Activated B cell treated with CpG ODN at 0.5 μM for 24 hours (primary cell): ENCODE results near the gene TERT. TPM values are rescaled to one million over a fixed set of nuclear protein-coding genes. Genes with fewer than 3 reads are reported as not detected.

Experiments
- ATAC-seq: fragments of 200-7000 bp; cut with Tn5 transposase; one replicate; pipeline ENCODE4 v1.10.0; 2021; ENCODE audit warnings: low read depth, mild to moderate bottlenecking, moderate library complexity
- CTCF ChIA-PET: fragments of 350-600 bp; sonication (Branson Sonifier 250); formaldehyde crosslinking; loops from one replicate; lab custom pipeline; 2021; ENCODE audit warnings: antibody characterized with exemption; lab: Charles Lee
- POLR2A ChIA-PET: fragments of 350-600 bp; sonication (Branson Sonifier 250); formaldehyde crosslinking; loops from one replicate; lab custom pipeline; 2021; ENCODE audit warnings: antibody characterized with exemption; lab: Charles Lee
- DNase-seq: peaks from one replicate; pipeline ENCODE4 v3.0.0; 2022
- H3K27ac Mint-ChIP-seq: one replicate; pipeline ENCODE4 v1.8.0; 2020; ENCODE audit warnings: mixed read lengths
- H3K27me3 Mint-ChIP-seq: one replicate; pipeline ENCODE4 v1.8.0; 2021; ENCODE audit warnings: mixed read lengths
- H3K36me3 Mint-ChIP-seq: one replicate; pipeline ENCODE4 v1.8.0; 2021; ENCODE audit warnings: low read depth, mixed read lengths
- H3K4me1 Mint-ChIP-seq: one replicate; pipeline ENCODE4 v1.8.0; 2021; ENCODE audit warnings: mixed read lengths
- H3K4me3 Mint-ChIP-seq: one replicate; pipeline ENCODE4 v1.8.0; 2020; ENCODE audit warnings: mild to moderate bottlenecking, mixed read lengths
- H3K9me3 Mint-ChIP-seq: one replicate; pipeline ENCODE4 v1.8.0; 2020; ENCODE audit warnings: mixed read lengths
- intact Hi-C: fragments of 100-400 bp; cut with micrococcal nuclease; formaldehyde crosslinking; loops from one replicate; pipeline ENCODE4 v1.15.1; 2024
- total RNA-seq: library from RNA; stranded (reverse); gene quantifications from 2 replicates; pipeline ENCODE4 v1.2.3, GENCODE V29; 2022
- TF ChIP-seq, protein P1 (sequence below): fragments of 200-600 bp; IDR thresholded peaks from one replicate; pipeline ENCODE4 v1.8.0; 2022; ENCODE audit warnings: antibody characterized with exemption, mild to moderate bottlenecking

The TERT gene
- total RNA-seq, 1 donor from 2014 or later: 0.35 TPM

GRCh38 chr5:1222621-1223277 lies 72.1 kb downstream of the TERT start:
- ChIA-PET CTCF (no interaction called here), POLR2A (no interaction called here)
- no peaks in the 10 kb centered on the region for H3K36me3 Mint-ChIP-seq
- TF ChIP-seq, protein P1, sequence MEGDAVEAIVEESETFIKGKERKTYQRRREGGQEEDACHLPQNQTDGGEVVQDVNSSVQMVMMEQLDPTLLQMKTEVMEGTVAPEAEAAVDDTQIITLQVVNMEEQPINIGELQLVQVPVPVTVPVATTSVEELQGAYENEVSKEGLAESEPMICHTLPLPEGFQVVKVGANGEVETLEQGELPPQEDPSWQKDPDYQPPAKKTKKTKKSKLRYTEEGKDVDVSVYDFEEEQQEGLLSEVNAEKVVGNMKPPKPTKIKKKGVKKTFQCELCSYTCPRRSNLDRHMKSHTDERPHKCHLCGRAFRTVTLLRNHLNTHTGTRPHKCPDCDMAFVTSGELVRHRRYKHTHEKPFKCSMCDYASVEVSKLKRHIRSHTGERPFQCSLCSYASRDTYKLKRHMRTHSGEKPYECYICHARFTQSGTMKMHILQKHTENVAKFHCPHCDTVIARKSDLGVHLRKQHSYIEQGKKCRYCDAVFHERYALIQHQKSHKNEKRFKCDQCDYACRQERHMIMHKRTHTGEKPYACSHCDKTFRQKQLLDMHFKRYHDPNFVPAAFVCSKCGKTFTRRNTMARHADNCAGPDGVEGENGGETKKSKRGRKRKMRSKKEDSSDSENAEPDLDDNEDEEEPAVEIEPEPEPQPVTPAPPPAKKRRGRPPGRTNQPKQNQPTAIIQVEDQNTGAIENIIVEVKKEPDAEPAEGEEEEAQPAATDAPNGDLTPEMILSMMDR: no peak
- H3K27ac Mint-ChIP-seq: no peak overlapping the region
- no peaks in the 10 kb centered on the region for H3K9me3 Mint-ChIP-seq
- intact Hi-C loops: no loop called here
- no peaks in the 10 kb centered on the region for H3K4me1 Mint-ChIP-seq
- ATAC-seq: no peak
- DNase-seq: no peak
- peaks cover 10% of the 10 kb centered on the region for H3K27me3 Mint-ChIP-seq
- H3K4me3 Mint-ChIP-seq: no peak overlapping the region

DNA sequence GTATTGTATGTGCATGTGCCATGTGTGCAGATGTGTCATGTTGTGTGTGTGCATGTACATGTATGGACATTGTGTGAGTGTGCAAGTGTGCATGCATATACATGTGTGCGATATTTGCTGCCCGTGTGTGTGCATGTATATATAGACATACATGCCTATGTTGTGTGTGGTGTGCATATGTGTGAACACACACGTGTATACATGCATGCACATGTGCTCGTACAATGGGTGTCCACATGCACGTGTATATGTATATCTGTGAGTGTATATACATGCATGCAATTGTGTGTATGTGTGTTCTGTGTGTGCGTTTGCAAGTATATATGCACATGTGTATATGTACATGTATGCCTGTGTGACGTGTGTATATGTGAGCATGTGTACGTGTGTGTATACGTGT lies 72.7 kb downstream of the TERT start:
- CTCF ChIA-PET: no interaction called here
- ATAC-seq: no peak
- Mint-ChIP-seq H3K27ac (no peak overlapping the region), H3K36me3 (no peaks in the 10 kb centered on the region), H3K4me1 (no peaks in the 10 kb centered on the region), H3K4me3 (no peak overlapping the region), H3K27me3 (peaks cover 6% of the 10 kb centered on the region), H3K9me3 (no peaks in the 10 kb centered on the region)
- TF ChIP-seq, protein P1: no peak
- intact Hi-C loops: no loop called here
- DNase-seq: no peak
- POLR2A ChIA-PET: no interaction called here

DNA sequence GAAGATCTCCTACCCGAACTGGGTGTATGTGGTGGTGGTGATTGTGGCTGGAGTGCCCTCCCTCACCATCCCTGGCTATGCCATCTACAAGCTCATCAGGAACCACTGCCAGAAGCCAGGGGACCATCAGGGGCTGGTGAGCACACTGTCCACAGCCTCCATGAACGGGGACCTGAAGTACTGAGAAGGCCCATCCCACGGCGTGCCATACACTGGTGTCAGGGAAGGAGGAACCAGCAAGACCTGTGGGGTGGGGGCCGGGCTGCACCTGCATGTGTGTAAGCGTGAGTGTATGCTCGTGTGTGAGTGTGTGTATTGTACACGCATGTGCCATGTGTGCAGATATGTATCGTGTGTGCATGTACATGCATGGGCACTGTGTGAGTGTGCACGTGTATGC lies 73.1 kb downstream of the TERT start:
- H3K9me3 Mint-ChIP-seq: no peaks in the 10 kb centered on the region
- intact Hi-C loops: no loop called here
- no peak overlapping the region for H3K27ac Mint-ChIP-seq
- no peak for DNase-seq
- H3K4me3 Mint-ChIP-seq: no peak overlapping the region
- TF ChIP-seq, protein P1: no peak
- ChIA-PET POLR2A (no interaction called here), CTCF (no interaction called here)
- peaks cover 6% of the 10 kb centered on the region for H3K27me3 Mint-ChIP-seq
- H3K4me1 Mint-ChIP-seq: no peaks in the 10 kb centered on the region
- no peak for ATAC-seq
- H3K36me3 Mint-ChIP-seq: no peaks in the 10 kb centered on the region

GRCh38 chr5:1220831-1221230 lies 74.0 kb downstream of the TERT start:
- ChIA-PET POLR2A (no interaction called here), CTCF (no interaction called here)
- Mint-ChIP-seq H3K27me3 (peaks cover 7% of the 10 kb centered on the region), H3K4me3 (no peak overlapping the region), H3K9me3 (peaks cover under 1% of the 10 kb centered on the region), H3K36me3 (no peaks in the 10 kb centered on the region), H3K27ac (no peak overlapping the region), H3K4me1 (no peaks in the 10 kb centered on the region)
- TF ChIP-seq, protein P1: no peak
- ATAC-seq (no peak), DNase-seq (no peak)
- intact Hi-C loops: no loop called here

GRCh38 chr5:1220351-1220750 lies 74.5 kb downstream of the TERT start:
- no peaks in the 10 kb centered on the region for H3K36me3 Mint-ChIP-seq
- TF ChIP-seq, protein P1: no peak
- intact Hi-C loops: no loop called here
- ATAC-seq: no peak
- no peaks in the 10 kb centered on the region for H3K4me1 Mint-ChIP-seq
- no peak overlapping the region for H3K27ac Mint-ChIP-seq
- H3K27me3 Mint-ChIP-seq: peaks cover 12% of the 10 kb centered on the region
- ChIA-PET POLR2A (no interaction called here), CTCF (no interaction called here)
- DNase-seq: no peak
- H3K9me3 Mint-ChIP-seq: peaks cover 3% of the 10 kb centered on the region
- no peak overlapping the region for H3K4me3 Mint-ChIP-seq
